Gastrocnemius medialis (tissue), 4 donors: Measurements from ENCODE around the gene RALY. TPM values are rescaled to one million over a fixed set of nuclear protein-coding genes. Genes with fewer than 3 reads are reported as not detected.

ENCODE experiments used
- ATAC-seq, 2 donors: fragments of 150-250 bp; one replicate each; pipeline ENCODE4 v1.9.1; 2016
- DNase-seq, 2 donors: peaks; one replicate each; pipeline ENCODE4 v3.0.0-alpha.2; 2019
- H3K27ac ChIP-seq, 4 donors: fragments of 200-600 bp; sonication (generic); 1 replicate in 1 of 4; 2 replicates in 3 of 4; pipeline ENCODE4 v1.5.1; 2016 to 2018; ENCODE audit warnings: mild to moderate bottlenecking in 2 of 4, moderate library complexity in 1 of 4
- H3K27me3 ChIP-seq, 3 donors: fragments of 200-600 bp; sonication (generic) in 2 of 3; 1 replicate in 1 of 3; 2 replicates in 2 of 3; pipeline versions ENCODE4 v1.5.1 to v1.6.0; 2016 to 2019; ENCODE audit warnings: mild to moderate bottlenecking in 1 of 3, moderate library complexity in 1 of 3
- H3K36me3 ChIP-seq, 2 donors: fragments of 200-600 bp; sonication (generic) in 1 of 2; one replicate each; pipeline ENCODE4 v1.5.1; 2017 to 2018
- H3K4me1 ChIP-seq, 2 donors: fragments of 200-600 bp; sonication (generic) in 1 of 2; one replicate each; pipeline ENCODE4 v1.5.1; 2016 to 2017; ENCODE audit warnings: mild to moderate bottlenecking in 2 of 2
- H3K4me3 ChIP-seq, 4 donors: fragments of 200-600 bp; sonication (generic) in 3 of 4; 1 replicate in 1 of 4; 2 replicates in 3 of 4; pipeline ENCODE4 v1.5.1; 2016 to 2019; ENCODE audit warnings: mild to moderate bottlenecking in 2 of 4
- H3K9me3 ChIP-seq, 3 donors: fragments of 200-600 bp; sonication (generic) in 2 of 3; 1 replicate in 1 of 3; 2 replicates in 2 of 3; pipeline ENCODE4 v1.5.1; 2016 to 2019
- POLR2A ChIP-seq, 2 donors: fragments of 450-650 bp; IDR thresholded peaks; one replicate each; pipeline ENCODE4 v1.6.1; 2017; ENCODE audit warnings: antibody characterized with exemption in 2 of 2, mild to moderate bottlenecking in 2 of 2, moderate library complexity in 2 of 2
- in situ Hi-C, 4 donors: fragments of 200-750 bp; cut with MboI; loops; one replicate each; pipeline versions ENCODE4 v1.15.0 to v1.8.0; 2017; ENCODE audit warnings: low sequenced_read_pairs in 4 of 4
- intact Hi-C: fragments of 100-400 bp; cut with DNase I; formaldehyde crosslinking; loops from one replicate; pipeline ENCODE4 v1.15.1; 2023; ENCODE audit warnings: low total_unique reads
- total RNA-seq, 4 donors: library from RNA; depleted of rRNA; stranded (reverse); fragments of >200 nt; gene quantifications; one replicate each; pipeline versions ENCODE4 v1.1.0 to v1.2.3, GENCODE V29; 2016
- TF ChIP-seq, protein P1 (sequence below), 5 experiments: fragments of 450-650 bp in 3 of 5; fragments of 200-600 bp in 2 of 5; sonication (generic) in 2 of 5; IDR thresholded peaks in 4 of 5; conservative IDR thresholded peaks in 1 of 5; 1 replicate in 4 of 5; 2 replicates in 1 of 5; pipeline ENCODE4 v1.5.1; 2016 to 2019; ENCODE audit warnings: antibody characterized with exemption in 5 of 5, mild to moderate bottlenecking in 3 of 5, moderate library complexity in 3 of 5

RALY gene
- total RNA-seq, 4 donors from 2014 or later: 69.0 to 119 (median 93.1) TPM

DNA sequence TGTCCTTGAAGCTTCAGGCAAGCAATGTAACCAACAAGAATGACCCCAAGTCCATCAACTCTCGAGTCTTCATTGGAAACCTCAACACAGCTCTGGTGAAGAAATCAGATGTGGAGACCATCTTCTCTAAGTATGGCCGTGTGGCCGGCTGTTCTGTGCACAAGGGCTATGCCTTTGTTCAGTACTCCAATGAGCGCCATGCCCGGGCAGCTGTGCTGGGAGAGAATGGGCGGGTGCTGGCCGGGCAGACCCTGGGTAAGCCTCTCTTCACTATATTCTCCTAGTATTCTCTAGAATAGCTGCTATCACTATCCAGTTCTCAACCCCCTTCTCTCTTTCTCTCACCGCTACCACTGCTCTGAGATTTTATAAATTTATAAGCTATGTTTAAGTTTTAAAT, 78.4 kb downstream of the RALY start:
- ATAC-seq (no peak), DNase-seq (no peak)
- H3K4me3 ChIP-seq: no peak overlapping the region
- peaks cover 16 to 29% of the 10 kb centered on the region in 2 donors for H3K4me1 ChIP-seq
- H3K27ac ChIP-seq: no peak overlapping the region
- no peak for TF ChIP-seq POLR2A (IDR thresholded peaks at IDR 0.05)
- TF ChIP-seq, protein P1, sequence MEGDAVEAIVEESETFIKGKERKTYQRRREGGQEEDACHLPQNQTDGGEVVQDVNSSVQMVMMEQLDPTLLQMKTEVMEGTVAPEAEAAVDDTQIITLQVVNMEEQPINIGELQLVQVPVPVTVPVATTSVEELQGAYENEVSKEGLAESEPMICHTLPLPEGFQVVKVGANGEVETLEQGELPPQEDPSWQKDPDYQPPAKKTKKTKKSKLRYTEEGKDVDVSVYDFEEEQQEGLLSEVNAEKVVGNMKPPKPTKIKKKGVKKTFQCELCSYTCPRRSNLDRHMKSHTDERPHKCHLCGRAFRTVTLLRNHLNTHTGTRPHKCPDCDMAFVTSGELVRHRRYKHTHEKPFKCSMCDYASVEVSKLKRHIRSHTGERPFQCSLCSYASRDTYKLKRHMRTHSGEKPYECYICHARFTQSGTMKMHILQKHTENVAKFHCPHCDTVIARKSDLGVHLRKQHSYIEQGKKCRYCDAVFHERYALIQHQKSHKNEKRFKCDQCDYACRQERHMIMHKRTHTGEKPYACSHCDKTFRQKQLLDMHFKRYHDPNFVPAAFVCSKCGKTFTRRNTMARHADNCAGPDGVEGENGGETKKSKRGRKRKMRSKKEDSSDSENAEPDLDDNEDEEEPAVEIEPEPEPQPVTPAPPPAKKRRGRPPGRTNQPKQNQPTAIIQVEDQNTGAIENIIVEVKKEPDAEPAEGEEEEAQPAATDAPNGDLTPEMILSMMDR (IDR thresholded peaks at IDR 0.05 in 4 of 5, conservative IDR thresholded peaks at IDR 0.05 in 1 of 5): no peak
- H3K36me3 ChIP-seq: peaks cover 0 to 18% of the 10 kb centered on the region in 2 donors
- in situ Hi-C loops (loop anchor here in 1 of 4 donors (25.0 kb wide), 1 partner anchor 135 kb away; no protein-coding TSS in a partner anchor), intact Hi-C loops (no loop called here)
- H3K27me3 ChIP-seq: no peaks in the 10 kb centered on the region
- no peaks in the 10 kb centered on the region for H3K9me3 ChIP-seq

- no peak for TF ChIP-seq POLR2A (IDR thresholded peaks at IDR 0.05)
- TF ChIP-seq, protein P1 (IDR thresholded peaks at IDR 0.05 in 4 of 5, conservative IDR thresholded peaks at IDR 0.05 in 1 of 5): no peak
- H3K4me3 ChIP-seq: no peak overlapping the region
- DNase-seq (no peak), ATAC-seq (no peak)
- no peaks in the 10 kb centered on the region for H3K9me3 ChIP-seq
- in situ Hi-C loops: loop anchor here in 1 of 4 donors (25.0 kb wide), 1 partner anchor 135 kb away; no protein-coding TSS in a partner anchor
- H3K27me3 ChIP-seq: no peaks in the 10 kb centered on the region
- H3K36me3 ChIP-seq: peaks cover 0 to 24% of the 10 kb centered on the region in 2 donors
- peaks cover 16 to 29% of the 10 kb centered on the region in 2 donors for H3K4me1 ChIP-seq
- intact Hi-C loops: no loop called here
- no peak overlapping the region for H3K27ac ChIP-seq
Observed at GRCh38 chr20:34072778-34073177, 79.1 kb downstream of the RALY start.

DNA sequence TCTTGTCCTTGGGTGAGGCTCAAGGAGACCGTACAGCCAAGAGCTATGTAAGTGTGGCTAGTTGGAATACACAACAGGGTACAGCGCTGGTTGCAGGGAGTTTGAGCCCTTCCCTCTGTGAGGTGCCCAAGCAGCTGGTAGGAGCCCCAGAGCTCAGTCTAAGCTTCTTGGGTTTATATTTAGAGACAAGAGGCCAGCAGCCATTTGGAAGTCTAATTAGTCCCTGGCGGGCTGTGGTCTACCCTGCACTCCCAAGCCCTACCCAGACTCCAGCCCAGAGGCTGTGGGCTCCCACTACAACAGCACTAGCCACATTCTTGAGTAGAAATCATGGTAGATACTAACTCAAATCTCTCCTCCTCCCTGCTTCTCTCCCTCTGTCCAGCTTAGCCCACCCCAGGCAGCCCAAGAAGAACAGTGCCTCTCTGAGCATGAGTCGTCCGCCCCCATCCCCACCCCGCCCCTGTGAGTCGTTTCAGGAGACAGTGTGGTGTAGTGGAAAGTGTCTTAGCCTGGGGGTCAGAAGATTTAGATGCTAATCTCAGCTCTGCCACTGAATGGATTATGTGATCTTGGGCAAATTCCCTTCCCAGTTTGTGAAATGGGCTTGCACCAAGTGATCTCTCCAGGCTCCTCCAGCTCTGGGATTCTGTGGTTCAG, 80.5 kb downstream of the RALY start:
- H3K9me3 ChIP-seq: no peaks in the 10 kb centered on the region
- no peaks in the 10 kb centered on the region for H3K27me3 ChIP-seq
- ATAC-seq (no peak), DNase-seq (no peak)
- in situ Hi-C loops: loop anchor here in 1 of 4 donors (25.0 kb wide), 1 partner anchor 137 kb away; no protein-coding TSS in a partner anchor
- intact Hi-C loops: no loop called here
- H3K4me3 ChIP-seq: no peak overlapping the region
- H3K4me1 ChIP-seq: peaks cover 5 to 19% of the 10 kb centered on the region in 2 donors
- no peak overlapping the region for H3K27ac ChIP-seq
- peaks cover 0 to 37% of the 10 kb centered on the region in 2 donors for H3K36me3 ChIP-seq
- TF ChIP-seq POLR2A (IDR thresholded peaks at IDR 0.05): no peak
- TF ChIP-seq, protein P1 (IDR thresholded peaks at IDR 0.05 in 4 of 5, conservative IDR thresholded peaks at IDR 0.05 in 1 of 5): no peak

GRCh38 chr20:34075647-34076046, 81.9 kb downstream of the RALY start:
- TF ChIP-seq POLR2A (IDR thresholded peaks at IDR 0.05): no peak
- TF ChIP-seq, protein P1 (IDR thresholded peaks at IDR 0.05 in 4 of 5, conservative IDR thresholded peaks at IDR 0.05 in 1 of 5): peak in 1 of 5 experiments; percentile 13
- H3K4me3 ChIP-seq: no peak overlapping the region
- H3K9me3 ChIP-seq: no peaks in the 10 kb centered on the region
- ATAC-seq (no peak), DNase-seq (no peak)
- intact Hi-C loops: no loop called here
- no peaks in the 10 kb centered on the region for H3K27me3 ChIP-seq
- in situ Hi-C loops: no loop called here
- H3K36me3 ChIP-seq: peaks cover 0 to 51% of the 10 kb centered on the region in 2 donors
- H3K27ac ChIP-seq: no peak overlapping the region
- peaks cover 0 to 9% of the 10 kb centered on the region in 2 donors for H3K4me1 ChIP-seq
